Measurements from ENCODE around the gene ARPC1B. TPM values are rescaled to one million over a fixed set of nuclear protein-coding genes. Genes with fewer than 3 reads are reported as not detected.

ARPC1B gene
- total and polyA plus RNA-seq, 2 of the 4 experiments (the other 2 are of a cell fraction), result 351 to 488 TPM

GRCh38 chr7:99373091-99374066 is 1.2 kb upstream of the ARPC1B start (continued):
- no peak for TF ChIP-seq MXI1 (IDR thresholded peaks at IDR 0.05; ENCODE audit: borderline replicate concordance, low read depth, low read length)
- no peak for TF ChIP-seq RFX5 (IDR thresholded peaks at IDR 0.05; ENCODE audit: low read depth, low read length)
- no peak for TF ChIP-seq NFE2L2 (IDR thresholded peaks at IDR 0.05; ENCODE audit: low read depth, low read length)
